Hematopoietic multipotent progenitor cell treated with erythropoietin and hydrocortisone succinate and interleukin-3 and kit ligand, for 4 days (in vitro differentiated cells): Measurements from ENCODE around the gene GPR21.

Experiments used
- DNase-seq: peaks from one replicate; pipeline ENCODE4 v3.0.0-alpha.2; 2015

Gene GPR21

DNA sequence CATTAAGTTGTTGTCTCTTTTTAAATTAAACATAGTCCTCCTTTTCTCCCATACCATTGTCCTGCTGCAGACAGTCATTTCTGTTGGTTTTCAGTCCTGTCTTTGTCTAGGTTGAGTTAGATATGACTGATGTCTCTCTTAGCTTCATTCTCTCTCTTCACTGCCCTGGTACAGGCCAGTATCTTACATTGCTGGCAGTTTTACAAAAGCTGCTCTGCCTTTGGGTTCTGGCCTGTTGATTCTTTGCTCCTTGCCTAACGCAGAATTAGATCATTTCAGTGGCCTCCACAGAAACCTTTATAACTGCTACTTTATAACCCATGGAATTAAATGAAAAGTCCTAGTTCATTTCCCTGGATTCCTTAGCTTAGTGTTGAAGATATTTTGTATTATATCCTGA lies 33.7 kb downstream of the GPR21 start:
- DNase-seq: no peak

- no peak for DNase-seq
These were observed 35.6 kb downstream of the GPR21 start for GRCh38 chr9:123069010-123069481.

- no peak for DNase-seq
These were observed 36.7 kb downstream of the GPR21 start for GRCh38 chr9:123070198-123070597.

DNA sequence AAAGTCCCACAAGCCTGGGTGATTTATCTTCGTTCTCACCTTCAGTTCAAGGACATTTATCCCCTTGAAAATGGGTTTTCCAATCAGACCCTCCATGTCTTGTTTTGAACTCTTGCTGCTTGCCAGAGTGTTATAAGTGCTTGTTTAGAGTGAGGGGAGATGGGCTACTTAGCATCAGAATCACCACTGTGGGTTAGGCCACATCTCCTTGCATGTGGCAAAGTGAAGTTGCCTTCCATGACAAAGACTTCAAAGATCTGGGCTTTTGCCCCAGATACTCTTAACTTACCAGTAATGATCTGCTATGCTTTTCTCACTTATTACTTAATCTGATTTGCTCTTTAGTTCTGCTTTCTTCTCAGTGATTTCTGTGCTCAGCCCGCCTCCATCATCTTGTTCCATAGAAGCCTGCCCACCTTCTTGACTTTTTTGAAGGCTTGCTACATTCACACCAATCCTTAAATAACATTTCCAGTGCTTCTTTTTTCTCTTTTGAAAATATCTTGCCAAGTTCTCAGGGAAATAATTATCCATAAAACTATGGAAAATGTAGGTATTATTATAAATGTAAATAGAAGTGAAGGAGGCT lies 39.0 kb downstream of the GPR21 start:
- no peak for DNase-seq

DNA sequence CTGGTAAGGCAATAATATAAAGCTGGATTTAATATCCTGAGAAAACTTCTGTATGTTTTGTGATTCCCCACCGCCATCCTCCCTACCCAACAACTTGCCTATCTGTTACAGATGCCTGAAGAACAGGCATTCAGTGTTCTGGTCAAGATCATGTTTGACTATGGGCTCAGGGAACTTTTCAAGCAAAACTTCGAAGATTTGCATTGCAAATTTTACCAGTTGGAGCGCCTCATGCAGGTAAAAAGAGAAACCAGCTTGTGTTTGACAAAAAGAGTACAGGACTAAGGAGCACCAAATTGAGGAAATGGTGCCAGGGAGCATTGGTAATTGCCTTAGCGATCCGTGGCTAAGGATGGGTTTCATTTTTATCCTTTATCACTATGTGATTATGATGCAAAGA lies 40.0 kb downstream of the GPR21 start:
- DNase-seq: no peak

DNA sequence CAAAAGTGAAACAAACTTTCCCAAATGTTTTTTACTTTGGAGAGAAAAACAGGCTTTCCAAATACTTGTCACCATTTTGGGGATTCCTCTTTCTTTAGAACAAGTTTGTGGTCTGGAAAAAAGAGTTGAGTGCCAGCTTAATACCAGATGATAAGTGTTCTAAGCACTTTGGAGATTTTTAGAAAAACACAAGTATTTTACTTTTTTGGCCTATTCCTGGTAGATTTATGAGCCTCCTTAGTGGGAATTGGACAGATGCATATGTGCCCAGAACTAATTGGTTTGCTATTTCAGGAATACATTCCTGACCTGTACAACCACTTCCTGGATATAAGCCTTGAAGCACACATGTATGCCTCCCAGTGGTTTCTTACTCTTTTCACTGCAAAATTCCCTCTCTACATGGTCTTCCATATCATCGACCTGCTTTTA lies 40.5 kb downstream of the GPR21 start:
- no peak for DNase-seq

- no peak for DNase-seq
These were observed 41.2 kb downstream of the GPR21 start for GRCh38 chr9:123074628-123075027.

GRCh38 chr9:123080444-123080843 lies 47.0 kb downstream of the GPR21 start:
- DNase-seq: peak; percentile 77

DNA sequence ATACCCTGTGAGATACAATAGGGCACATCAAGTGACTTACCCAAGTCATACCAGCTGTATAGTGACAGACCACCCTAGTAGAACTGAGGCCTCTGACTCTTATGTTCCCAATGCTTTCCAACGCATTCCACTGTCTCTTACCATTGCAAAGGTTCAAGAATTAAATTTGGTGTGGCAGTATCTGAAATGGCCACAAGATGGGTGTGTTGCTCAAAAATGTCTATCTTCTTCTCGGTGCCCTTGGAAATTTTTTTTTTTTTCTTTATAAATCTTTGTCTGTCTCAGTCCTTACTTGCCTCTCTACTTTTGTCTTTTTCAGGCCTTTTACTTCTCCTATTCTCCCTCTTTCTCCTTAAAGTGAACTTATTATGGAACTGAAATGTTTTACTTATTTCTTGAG lies 48.4 kb downstream of the GPR21 start:
- DNase-seq: peak; percentile 80

DNA sequence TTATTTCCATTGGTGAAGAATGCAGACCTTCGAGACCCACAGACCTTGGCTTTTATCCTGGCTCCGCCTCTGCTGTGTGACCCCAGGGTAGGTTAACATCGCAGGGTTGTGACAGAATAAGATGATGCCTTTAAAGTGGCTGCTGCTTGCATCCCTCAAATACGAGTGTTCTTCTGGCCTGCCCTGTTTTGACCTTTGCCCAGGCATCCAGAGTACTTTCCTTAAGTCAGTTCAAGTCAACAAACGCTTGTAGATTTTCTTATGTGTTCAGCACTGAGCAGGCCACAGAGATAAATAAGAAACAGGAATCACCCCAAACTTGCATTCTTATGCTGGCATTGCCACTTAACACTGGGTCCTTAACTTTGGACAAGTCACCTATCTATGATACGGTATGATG lies 50.2 kb downstream of the GPR21 start:
- DNase-seq: no peak

- no peak for DNase-seq
These were observed 50.8 kb downstream of the GPR21 start for GRCh38 chr9:123084256-123084655.
